ENCODE measurements around the gene CYP8B1.
A peak's percentile ranks its signal among the peaks of the same experiment; 100 is the strongest.

GRCh38 chr3:42830437-42831320 lies 45.0 kb downstream of the CYP8B1 start:
- TF ChIP-seq CTCF (IDR thresholded peaks at IDR 0.05) (peak in 3 of 4 experiments; percentile 20 to 70 (median 61)), POLR2AphosphoS5 (IDR thresholded peaks at IDR 0.05) (no peak), POLR2A (IDR thresholded peaks at IDR 0.05) (no peak)

All from prostate gland (tissue), 2 donors.